Type B pancreatic cell (in vitro differentiated cells): ENCODE results near the gene CLDN10. TPM values are rescaled to one million over a fixed set of nuclear protein-coding genes. Genes with fewer than 3 reads are reported as not detected.

Experiments used
- DNase-seq: peaks from one replicate; pipeline ENCODE4 v3.0.0; 2021; ENCODE audit warnings: mixed read lengths; ENCODE audit not compliant: unreplicated experiment; ENCODE audit errors: extremely low spot score
- H3K27ac Mint-ChIP-seq: 2 replicates; pipeline ENCODE4 v1.8.0; 2021; ENCODE audit warnings: mild to moderate bottlenecking, mixed read lengths
- H3K27me3 Mint-ChIP-seq: 2 replicates; pipeline ENCODE4 v1.8.0; 2021; ENCODE audit warnings: mixed read lengths
- H3K36me3 Mint-ChIP-seq: 2 replicates; pipeline ENCODE4 v1.8.0; 2021; ENCODE audit warnings: mixed read lengths
- H3K4me1 Mint-ChIP-seq: one replicate; pipeline ENCODE4 v1.8.0; 2021; ENCODE audit warnings: mixed read lengths; ENCODE audit not compliant: unreplicated experiment
- H3K4me3 Mint-ChIP-seq: 2 replicates; pipeline ENCODE4 v1.8.0; 2021; ENCODE audit warnings: mild to moderate bottlenecking, mixed read lengths
- H3K9me3 Mint-ChIP-seq: 2 replicates; pipeline ENCODE4 v1.8.0; 2021; ENCODE audit warnings: mixed read lengths
- total RNA-seq: library from RNA; stranded (reverse); gene quantifications from 2 replicates; pipeline ENCODE4 v1.2.1, GENCODE V29; 2021; ENCODE audit warnings: low replicate concordance
- TF ChIP-seq, protein P1 (sequence below): fragments of 200-600 bp; sonication (generic); conservative IDR thresholded peaks from 2 replicates; pipeline ENCODE4 v1.5.0; 2021; ENCODE audit warnings: antibody characterized with exemption, mild to moderate bottlenecking

CLDN10 gene
- total RNA-seq, 1 donor from 2014 or later, result 2.1 TPM

- Mint-ChIP-seq H3K4me3 (no peak overlapping the region), H3K9me3 (no peaks in the 10 kb centered on the region), H3K36me3 (peaks cover 64% of the 10 kb centered on the region), H3K4me1 (no peaks in the 10 kb centered on the region), H3K27ac (no peak overlapping the region), H3K27me3 (no peaks in the 10 kb centered on the region)
- DNase-seq, result no peak
- TF ChIP-seq, protein P1, sequence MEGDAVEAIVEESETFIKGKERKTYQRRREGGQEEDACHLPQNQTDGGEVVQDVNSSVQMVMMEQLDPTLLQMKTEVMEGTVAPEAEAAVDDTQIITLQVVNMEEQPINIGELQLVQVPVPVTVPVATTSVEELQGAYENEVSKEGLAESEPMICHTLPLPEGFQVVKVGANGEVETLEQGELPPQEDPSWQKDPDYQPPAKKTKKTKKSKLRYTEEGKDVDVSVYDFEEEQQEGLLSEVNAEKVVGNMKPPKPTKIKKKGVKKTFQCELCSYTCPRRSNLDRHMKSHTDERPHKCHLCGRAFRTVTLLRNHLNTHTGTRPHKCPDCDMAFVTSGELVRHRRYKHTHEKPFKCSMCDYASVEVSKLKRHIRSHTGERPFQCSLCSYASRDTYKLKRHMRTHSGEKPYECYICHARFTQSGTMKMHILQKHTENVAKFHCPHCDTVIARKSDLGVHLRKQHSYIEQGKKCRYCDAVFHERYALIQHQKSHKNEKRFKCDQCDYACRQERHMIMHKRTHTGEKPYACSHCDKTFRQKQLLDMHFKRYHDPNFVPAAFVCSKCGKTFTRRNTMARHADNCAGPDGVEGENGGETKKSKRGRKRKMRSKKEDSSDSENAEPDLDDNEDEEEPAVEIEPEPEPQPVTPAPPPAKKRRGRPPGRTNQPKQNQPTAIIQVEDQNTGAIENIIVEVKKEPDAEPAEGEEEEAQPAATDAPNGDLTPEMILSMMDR, result no peak
Measured at GRCh38 chr13:95628488-95628887, 76.0 kb downstream of the CLDN10 start.

- no peak for DNase-seq
- TF ChIP-seq, protein P1, result no peak
- Mint-ChIP-seq H3K27me3 (no peaks in the 10 kb centered on the region), H3K9me3 (no peaks in the 10 kb centered on the region), H3K4me3 (no peak overlapping the region), H3K27ac (no peak overlapping the region), H3K36me3 (peaks cover 66% of the 10 kb centered on the region), H3K4me1 (no peaks in the 10 kb centered on the region)
Measured at GRCh38 chr13:95629071-95629470, 76.6 kb downstream of the CLDN10 start.

Other genes starting within 250 kb of the CLDN10 start
- gene DZIP1, start 92.0 kb downstream of the CLDN10 start, total RNA-seq, result 5.9 and 51.3 TPM in 2 replicates
- 26.4 and 29.0 TPM in 2 replicates for gene DNAJC3, start 124.4 kb downstream of the CLDN10 start, total RNA-seq